Neural progenitor cell (in vitro differentiated cells): ENCODE data around the gene NAA10.

Experiments used
- CTCF ChIP-seq: fragments of 200-600 bp; sonication (generic); IDR thresholded peaks from 2 replicates; pipeline ENCODE4 v1.5.1; 2017; ENCODE audit warnings: antibody characterized with exemption, mild to moderate bottlenecking
- EZH2 ChIP-seq: fragments of 200-600 bp; sonication (generic); IDR thresholded peaks from 2 replicates; pipeline ENCODE4 v1.6.1; 2017; ENCODE audit warnings: antibody characterized with exemption, mild to moderate bottlenecking, moderate library complexity
- EZH2phosphoT487 ChIP-seq: fragments of 200-600 bp; sonication (generic); IDR thresholded peaks from 2 replicates; pipeline ENCODE4 v1.6.1; 2017; ENCODE audit warnings: antibody characterized with exemption

- TF ChIP-seq CTCF, result peak; percentile 75
- no peak for TF ChIP-seq EZH2
- TF ChIP-seq EZH2phosphoT487, result no peak
These were observed 12.4 kb upstream of the NAA10 start for GRCh38 chrX:153947009-153947769.
